Psoas muscle (tissue), 8 donors: Measurements from ENCODE around the gene CYP4B1. TPM values are rescaled to one million over a fixed set of nuclear protein-coding genes. Genes with fewer than 3 reads are reported as not detected.
"Not testable (repeated sequence)": the region's sequence is repeated elsewhere in the genome, so short reads cannot be mapped to it uniquely, and the experiment has no call there.

ENCODE experiments used
- ATAC-seq, 4 donors: fragments of 200-7000 bp; cut with Tn5 transposase; one replicate each; pipeline ENCODE4 v1.9.1; 2020; ENCODE audit warnings: moderate library complexity in 3 of 4, mild to moderate bottlenecking in 2 of 4
- DNase-seq, 2 donors: peaks; one replicate each; pipeline ENCODE4 v3.0.0-alpha.2; 2020
- H3K27ac ChIP-seq: fragments of 200-600 bp; one replicate; pipeline ENCODE4 v1.8.0; 2022
- H3K27me3 ChIP-seq, 3 donors: fragments of 200-600 bp in 1 of 3; one replicate each; pipeline versions ENCODE4 v1.6.1 to v1.8.0; 2013 to 2022; ENCODE audit warnings: low read length in 2 of 3, mild to moderate bottlenecking in 2 of 3, moderate library complexity in 1 of 3; ENCODE audit not compliant: insufficient read depth in 3 of 3
- H3K36me3 ChIP-seq, 2 donors: fragments of 200-600 bp in 1 of 2; one replicate each; pipeline versions ENCODE4 v1.6.1 to v1.8.0; 2013 to 2022; ENCODE audit warnings: low read depth in 1 of 2, mild to moderate bottlenecking in 1 of 2, moderate library complexity in 1 of 2; ENCODE audit not compliant: insufficient read depth in 1 of 2
- H3K4me1 ChIP-seq: fragments of 200-600 bp; one replicate; pipeline ENCODE4 v1.8.0; 2022
- H3K4me3 ChIP-seq: fragments of 200-600 bp; one replicate; pipeline ENCODE4 v1.8.0; 2022; ENCODE audit warnings: mild to moderate bottlenecking
- H3K9me3 ChIP-seq: fragments of 200-600 bp; one replicate; pipeline ENCODE4 v1.8.0; 2022
- CTCF ChIP-seq: fragments of 200-600 bp; IDR thresholded peaks from one replicate; pipeline ENCODE4 v1.8.0; 2022; ENCODE audit warnings: antibody characterized with exemption
- WGBS, 3 donors: extraction: QIAGEN DNeasy Blood & Tissue Kit; methylation state at CpG; one replicate each; pipeline versions ENCODE4 v1.1.6 to v1.1.7; 2013; 5-methylcytosine and 5-hydroxymethylcytosine counted together
- intact Hi-C, 2 donors: fragments of 100-400 bp; cut with DNase I; formaldehyde crosslinking; loops; one replicate each; pipeline versions ENCODE4 v1.11.0 to v1.14.2; 2022
- long read RNA-seq, 2 donors: library from polyadenylated mRNA; unstranded; transcript quantifications; one replicate each; pipeline ENCODE4 v2.0.0, GENCODE V29; 2021
- polyA plus RNA-seq, 3 donors: library from polyadenylated mRNA; stranded (reverse); fragments of 200-250 nt; gene quantifications; one replicate each; pipeline ENCODE4 v1.2.3, GENCODE V29; 2013
- total RNA-seq, 4 donors: library from RNA; stranded (reverse); fragmentation: NEBNext Ultra II Directional in 2 of 4; extraction: Animal tissue kit (Norgen Biotek cat#: 25700) in 2 of 4; gene quantifications; one replicate each; pipeline versions ENCODE4 v1.2.1 to v1.2.4, GENCODE V29; 2021 to 2023
- donor health status: healthy with polysubstance abuse.
- donor health status: DM: no; HTN: no; CAD: no; lungs with moderate emphysema.
- donor health status: Bipolar disorder and iron deficiency.
- donor health status: healthy.
- donor health status: DM: yes; HTN: yes; CAD: no.
- donor health status: DM: no; HTN: no; CAD: no.
- donor health status: DM: no; HTN: no; CAD: no.
- donor health status: DM: yes; HTN: yes; CAD: no.

The CYP4B1 gene
- 10 to 100 TPM in 2 of 4 donors, 1 to 10 TPM in 1, under 1 TPM in 1; 0.15 to 37.4 (median 15.5) TPM for total RNA-seq
- 10 to 100 TPM; 20.3 to 34.5 (median 30.2) TPM for polyA plus RNA-seq
- long read RNA-seq, donor 1: 0 reads
- long read RNA-seq, donor 2, transcript CYP4B1-201 (12 exons, 2,171 nt): minor isoform, 10 of 76 reads
- long read RNA-seq, donor 2, transcript CYP4B1-203 (12 exons, 2,110 nt): major isoform, 41 of 76 reads
- long read RNA-seq, donor 2, partial matches to known transcripts: 8 of 76 reads
- long read RNA-seq, donor 2, other reads (novel, unspliced or antisense): 16 of 76 reads

DNA sequence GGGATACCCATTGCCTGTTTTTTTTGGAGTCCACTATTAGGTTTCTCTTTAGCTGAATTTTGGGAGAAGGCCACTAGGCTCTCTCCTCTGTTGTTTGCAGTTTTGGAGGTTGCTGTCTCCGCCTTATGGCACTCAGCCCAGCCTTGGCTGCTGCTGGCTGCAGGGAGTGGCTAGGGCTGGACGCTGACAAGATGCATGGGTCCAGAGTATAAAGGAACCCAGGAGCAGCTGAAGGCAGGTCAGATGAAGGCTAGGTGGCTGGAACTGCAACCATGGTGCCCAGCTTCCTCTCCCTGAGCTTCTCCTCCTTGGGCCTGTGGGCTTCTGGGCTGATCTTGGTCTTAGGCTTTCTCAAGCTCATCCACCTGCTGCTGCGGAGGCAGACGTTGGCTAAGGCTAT, at the start of gene CYP4B1:
CYP4B1 (plus strand) TSS at position 237 of the 400 bp plus-strand sequence; CDS start at position 273, 36 bp downstream.
- H3K27me3 ChIP-seq: peaks cover 0 to 5% (median 0%) of the 10 kb centered on the region in 3 donors
- no peaks in the 10 kb centered on the region for H3K9me3 ChIP-seq
- WGBS, 3 donors: 24 to 36% (median 33%) methylated on average over 4 of the region's 4 CpGs
- no peak for TF ChIP-seq CTCF
- no peak within 1 kb of the TSS for H3K27ac ChIP-seq
- peak within 1 kb of the TSS; percentile 43 for H3K4me3 ChIP-seq
- ATAC-seq (peak in 3 of 4 donors; percentile 69 to 88 (median 81)), DNase-seq (peak; percentile 84 to 91)
- no peaks in the 10 kb centered on the region for H3K36me3 ChIP-seq
- intact Hi-C loops: no loop called here
- H3K4me1 ChIP-seq: no peaks in the 10 kb centered on the region

GRCh38 chr1:46749404-46749803, 49.4 kb upstream of the CYP4B1 start:
- Histone ChIP-seq H3K4me3 (no peak overlapping the region), H3K36me3 (no peaks in the 10 kb centered on the region), H3K9me3 (no peaks in the 10 kb centered on the region), H3K27me3 (no peaks in the 10 kb centered on the region), H3K4me1 (no peaks in the 10 kb centered on the region), H3K27ac (no peak overlapping the region)
- intact Hi-C loops: no loop called here
- TF ChIP-seq CTCF: no peak
- ATAC-seq (peak in 1 of 4 donors; percentile 41), DNase-seq (no peak)
- 80 to 92% (median 85%) methylated on average over 1 of the region's 1 CpG for WGBS, 3 donors

GRCh38 chr1:46749921-46750404, 48.9 kb upstream of the CYP4B1 start:
- no peaks in the 10 kb centered on the region for H3K36me3 ChIP-seq
- WGBS, 3 donors: 31 to 46% (median 32%) methylated on average over 7 of the region's 7 CpGs
- intact Hi-C loops: no loop called here
- no peaks in the 10 kb centered on the region for H3K4me1 ChIP-seq
- DNase-seq (peak; percentile 52 to 73), ATAC-seq (peak in 3 of 4 donors; percentile 57 to 83 (median 68))
- H3K27ac ChIP-seq: no peak overlapping the region
- H3K27me3 ChIP-seq: no peaks in the 10 kb centered on the region
- no peak overlapping the region for H3K4me3 ChIP-seq
- no peak for TF ChIP-seq CTCF
- no peaks in the 10 kb centered on the region for H3K9me3 ChIP-seq

DNA sequence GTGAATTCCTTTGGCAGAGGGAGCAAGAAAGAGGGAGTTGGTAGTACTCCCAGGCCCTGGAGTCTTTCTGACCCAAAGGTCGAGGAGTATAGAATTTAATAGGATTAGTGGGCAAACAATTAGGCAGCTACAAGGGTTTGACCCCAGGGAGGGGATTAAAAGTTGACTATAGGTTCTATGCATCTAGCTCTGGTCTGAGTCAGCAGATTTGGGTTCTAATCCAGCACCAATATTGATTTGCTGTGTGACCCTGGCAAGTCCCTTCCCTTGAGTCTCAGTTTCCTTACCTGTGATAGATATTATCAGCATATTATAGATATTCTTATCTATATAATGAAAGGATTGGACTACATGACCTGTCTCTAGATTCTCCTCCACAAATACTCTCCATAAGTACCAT, 44.9 kb upstream of the CYP4B1 start:
- H3K4me1 ChIP-seq: no peaks in the 10 kb centered on the region
- no peak for TF ChIP-seq CTCF
- WGBS, 3 donors: 40 to 64% (median 53%) methylated on average over 1 of the region's 1 CpG
- intact Hi-C loops: no loop called here
- no peak overlapping the region for H3K27ac ChIP-seq
- no peaks in the 10 kb centered on the region for H3K9me3 ChIP-seq
- H3K4me3 ChIP-seq: no peak overlapping the region
- peaks cover 0 to 3% (median 0%) of the 10 kb centered on the region in 3 donors for H3K27me3 ChIP-seq
- ATAC-seq (no peak), DNase-seq (no peak)
- no peaks in the 10 kb centered on the region for H3K36me3 ChIP-seq

GRCh38 chr1:46754707-46755106, 44.1 kb upstream of the CYP4B1 start:
- 62 to 70% (median 66%) methylated on average over 4 of the region's 4 CpGs for WGBS, 3 donors
- H3K36me3 ChIP-seq, ATAC-seq, H3K4me3 ChIP-seq, H3K27me3 ChIP-seq, DNase-seq, H3K9me3 ChIP-seq, H3K27ac ChIP-seq, intact Hi-C loops, H3K4me1 ChIP-seq: not testable (repeated sequence)
